Astrocyte (in vitro differentiated cells and primary cell): ENCODE data around the gene ACOT6.
"Not testable (repeated sequence)": the region's sequence is repeated elsewhere in the genome, so short reads cannot be mapped to it uniquely, and the experiment has no call there.

ENCODE experiments used
- CTCF ChIP-seq: IDR thresholded peaks from 2 replicates; pipeline ENCODE4 v1.5.1; 2011; ENCODE audit warnings: low read depth, mild to moderate bottlenecking, inconsistent platforms, low read length, moderate library complexity; ENCODE audit not compliant: insufficient read depth
- EZH2 ChIP-seq: IDR thresholded peaks from 2 replicates; pipeline ENCODE4 v1.6.1; 2012; ENCODE audit warnings: mild to moderate bottlenecking, low read length, inconsistent platforms; ENCODE audit not compliant: insufficient read depth

- not testable (repeated sequence) for TF ChIP-seq EZH2, CTCF
These were observed 38.1 kb upstream of the ACOT6 start for GRCh38 chr14:73574251-73574650.
